ENCODE data around the gene UBE2D2. TPM values are rescaled to one million over a fixed set of nuclear protein-coding genes. Genes with fewer than 3 reads are reported as not detected.

Gene UBE2D2
- total RNA-seq, 4 donors from 2014 or later: 98.5 to 199 (median 131) TPM

- peaks cover 93 to 95% of the 10 kb centered on the region in 2 donors for H3K4me1 ChIP-seq
- in situ Hi-C loops (cut with MboI; ENCODE audit: low sequenced_read_pairs in 4 of 4) (no loop called here), intact Hi-C loops (cut with DNase I; ENCODE audit: low total_unique reads) (no loop called here)
- no peak for TF ChIP-seq POLR2A (IDR thresholded peaks at IDR 0.05)
- no peak for TF ChIP-seq CTCF (IDR thresholded peaks at IDR 0.05 in 4 of 5, conservative IDR thresholded peaks at IDR 0.05 in 1 of 5)
- DNase-seq (no peak), ATAC-seq (no peak)
- peak overlapping the region; percentile 7 to 46 (median 24) for H3K4me3 ChIP-seq
- no peaks in the 10 kb centered on the region for H3K9me3 ChIP-seq
- no peaks in the 10 kb centered on the region for H3K36me3 ChIP-seq
- no peaks in the 10 kb centered on the region for H3K27me3 ChIP-seq
- H3K27ac ChIP-seq: peak overlapping the region; percentile 97 to 99 (median 98)
Observed at GRCh38 chr5:139665626-139666025, 104.5 kb downstream of the UBE2D2 start.

GRCh38 chr5:139666551-139666950 is 105.4 kb downstream of the UBE2D2 start:
- Histone ChIP-seq H3K27me3 (no peaks in the 10 kb centered on the region), H3K4me3 (no peak overlapping the region), H3K36me3 (no peaks in the 10 kb centered on the region), H3K27ac (peak overlapping the region; percentile 97 to 99 (median 98)), H3K4me1 (peaks cover 97% of the 10 kb centered on the region in 2 donors), H3K9me3 (no peaks in the 10 kb centered on the region)
- in situ Hi-C loops (cut with MboI; ENCODE audit: low sequenced_read_pairs in 4 of 4) (no loop called here), intact Hi-C loops (cut with DNase I; ENCODE audit: low total_unique reads) (no loop called here)
- no peak for ATAC-seq
- no peak for DNase-seq
- TF ChIP-seq POLR2A (IDR thresholded peaks at IDR 0.05) (no peak), CTCF (IDR thresholded peaks at IDR 0.05 in 4 of 5, conservative IDR thresholded peaks at IDR 0.05 in 1 of 5) (no peak)

- H3K4me1 ChIP-seq: peaks cover 97% of the 10 kb centered on the region in 2 donors
- no peak for TF ChIP-seq CTCF (IDR thresholded peaks at IDR 0.05 in 4 of 5, conservative IDR thresholded peaks at IDR 0.05 in 1 of 5)
- TF ChIP-seq POLR2A (IDR thresholded peaks at IDR 0.05): no peak
- peak overlapping the region; percentile 52 to 66 (median 56) for H3K4me3 ChIP-seq
- in situ Hi-C loops (cut with MboI; ENCODE audit: low sequenced_read_pairs in 4 of 4) (no loop called here), intact Hi-C loops (cut with DNase I; ENCODE audit: low total_unique reads) (no loop called here)
- no peaks in the 10 kb centered on the region for H3K9me3 ChIP-seq
- DNase-seq: no peak
- H3K27me3 ChIP-seq: no peaks in the 10 kb centered on the region
- ATAC-seq: no peak
- H3K27ac ChIP-seq: peak overlapping the region; percentile 97 to 99 (median 98)
- H3K36me3 ChIP-seq: no peaks in the 10 kb centered on the region
Observed at GRCh38 chr5:139667001-139667729, 106.0 kb downstream of the UBE2D2 start.

- Histone ChIP-seq H3K36me3 (no peaks in the 10 kb centered on the region), H3K9me3 (no peaks in the 10 kb centered on the region), H3K4me1 (peaks cover 97 to 98% of the 10 kb centered on the region in 2 donors), H3K27me3 (no peaks in the 10 kb centered on the region), H3K4me3 (peak overlapping the region; percentile 52 to 66 (median 56)), H3K27ac (peak overlapping the region; percentile 97 to 99 (median 98))
- in situ Hi-C loops (cut with MboI; ENCODE audit: low sequenced_read_pairs in 4 of 4) (no loop called here), intact Hi-C loops (cut with DNase I; ENCODE audit: low total_unique reads) (no loop called here)
- DNase-seq (no peak), ATAC-seq (no peak)
- TF ChIP-seq CTCF (IDR thresholded peaks at IDR 0.05 in 4 of 5, conservative IDR thresholded peaks at IDR 0.05 in 1 of 5) (no peak), POLR2A (IDR thresholded peaks at IDR 0.05) (no peak)
Observed at GRCh38 chr5:139667730-139668063, 106.6 kb downstream of the UBE2D2 start.

All from gastrocnemius medialis (tissue), 4 donors.